H1 (cell line): ENCODE results near the gene CGNL1. TPM values are rescaled to one million over a fixed set of nuclear protein-coding genes. Genes with fewer than 3 reads are reported as not detected.

Source experiments
- CTCF ChIA-PET: fragments of 300-600 bp; sonication (Branson Sonifier 250); formaldehyde crosslinking; loops from one replicate; lab custom pipeline; 2021; ENCODE audit not compliant: partially characterized antibody; lab: Charles Lee
- POLR2A ChIA-PET: fragments of 300-600 bp; sonication (Branson Sonifier 250); formaldehyde crosslinking; loops from one replicate; lab custom pipeline; 2021; ENCODE audit warnings: inconsistent platforms; ENCODE audit not compliant: partially characterized antibody; lab: Charles Lee
- DNase-seq, 2 experiments: peaks; one replicate each; pipeline versions ENCODE4 v3.0.0 to v3.0.0-alpha.2; 2010 to 2022; ENCODE audit warnings: low spot score in 2 of 2, low read depth in 1 of 2, mixed read lengths in 1 of 2
- FAIRE-seq: peaks from 2 replicates; lab custom pipeline; 2011; peaks lifted over from hg19 to GRCh38; lab: Jason Lieb, UNC
- H2AFZ ChIP-seq: 2 replicates; pipeline ENCODE4 v1.8.1; 2012; ENCODE audit warnings: low read length, inconsistent platforms
- H2AK5ac ChIP-seq: 2 replicates; pipeline ENCODE4 v1.6.1; 2013; ENCODE audit warnings: low read depth, low read length
- H2BK120ac ChIP-seq: replicated peaks from 2 replicates; pipeline ENCODE3; 2013; ENCODE audit warnings: low read depth, low read length, inconsistent platforms
- H2BK12ac ChIP-seq: 2 replicates; pipeline ENCODE4 v1.6.1; 2013; ENCODE audit warnings: low read depth, low read length
- H2BK15ac ChIP-seq: 2 replicates; pipeline ENCODE4 v1.6.1; 2013; ENCODE audit warnings: low read length
- H2BK20ac ChIP-seq: 2 replicates; pipeline ENCODE4 v1.6.1; 2013; ENCODE audit warnings: low read length
- H2BK5ac ChIP-seq: 2 replicates; pipeline ENCODE4 v1.6.1; 2013; ENCODE audit warnings: low read depth, low read length
- H3K14ac ChIP-seq: 2 replicates; pipeline ENCODE4 v1.6.1; 2013; ENCODE audit warnings: inconsistent platforms; ENCODE audit not compliant: insufficient read length
- H3K18ac ChIP-seq: 2 replicates; pipeline ENCODE4 v1.6.1; 2013; ENCODE audit warnings: low read length; ENCODE audit errors: extremely low read depth
- H3K23ac ChIP-seq: 2 replicates; pipeline ENCODE4 v1.6.1; 2013; ENCODE audit warnings: inconsistent platforms; ENCODE audit not compliant: insufficient read length
- H3K23me2 ChIP-seq: 2 replicates; pipeline ENCODE4 v1.6.1; 2013; ENCODE audit warnings: low read depth, low read length
- H3K27ac ChIP-seq: 2 replicates; pipeline ENCODE4 v1.6.1; 2011; ENCODE audit warnings: low read depth, low read length, inconsistent platforms
- H3K27me3 ChIP-seq, 4 experiments: replicated peaks in 1 of 4; 1 replicate in 1 of 4; 2 replicates in 3 of 4; pipeline versions ENCODE4 v1.6.1 to v1.8.1; 2011 to 2013; ENCODE audit warnings: low read length in 3 of 4, mild to moderate bottlenecking in 3 of 4, inconsistent platforms in 2 of 4, mixed read lengths in 2 of 4, moderate library complexity in 1 of 4; ENCODE audit not compliant: control insufficient read depth in 3 of 4, insufficient read depth in 3 of 4; ENCODE audit errors: extremely low read depth in 1 of 4
- H3K36me3 ChIP-seq, 4 experiments: 2 replicates each; pipeline versions ENCODE4 v1.6.1 to v1.8.1; 2011 to 2013; ENCODE audit warnings: mild to moderate bottlenecking in 4 of 4, low read length in 3 of 4, moderate library complexity in 2 of 4, control low read depth in 1 of 4, inconsistent platforms in 1 of 4; ENCODE audit not compliant: insufficient read depth in 4 of 4, control insufficient read depth in 2 of 4
- H3K4ac ChIP-seq: replicated peaks from 2 replicates; pipeline ENCODE3; 2013; ENCODE audit warnings: low read length, low read depth, mixed read lengths, inconsistent platforms; ENCODE audit not compliant: insufficient read length
- H3K4me1 ChIP-seq, 4 experiments: replicated peaks in 1 of 4; 1 replicate in 1 of 4; 2 replicates in 3 of 4; pipeline versions ENCODE4 v1.6.1 to v1.8.1; 2011 to 2013; ENCODE audit warnings: low read length in 3 of 4, inconsistent platforms in 2 of 4, mixed read lengths in 1 of 4; ENCODE audit not compliant: insufficient read depth in 4 of 4, control insufficient read depth in 3 of 4
- H3K4me2 ChIP-seq, 2 experiments: 2 replicates each; pipeline versions ENCODE4 v1.6.1 to v1.8.1; 2011 to 2013; ENCODE audit warnings: low read depth in 2 of 2, low read length in 2 of 2, control low read depth in 1 of 2, inconsistent platforms in 1 of 2, mild to moderate bottlenecking in 1 of 2; ENCODE audit not compliant: insufficient read depth in 1 of 2
- H3K4me3 ChIP-seq, 4 experiments: fragments of 200-600, 300-600 bp in 1 of 4; sonication (generic), shearing (Covaris generic), sonication (Bioruptor Twin) in 1 of 4; 2 replicates each; pipeline versions ENCODE4 v1.5.1 to v1.8.1; 2011 to 2016; ENCODE audit warnings: low read length in 4 of 4, low read depth in 3 of 4, control low read depth in 2 of 4, inconsistent platforms in 2 of 4, mild to moderate bottlenecking in 2 of 4, mixed read lengths in 1 of 4, moderate library complexity in 1 of 4; ENCODE audit not compliant: insufficient read depth in 2 of 4; ENCODE audit errors: extremely low read depth in 1 of 4
- H3K56ac ChIP-seq: replicated peaks from 2 replicates; pipeline ENCODE3; 2013; ENCODE audit warnings: low read depth, mild to moderate bottlenecking, mixed read lengths, low read length, inconsistent platforms; ENCODE audit not compliant: insufficient read length
- H3K79me1 ChIP-seq: 2 replicates; pipeline ENCODE4 v1.6.1; 2013; ENCODE audit warnings: low read depth, low read length, control low read depth
- H3K79me2 ChIP-seq, 2 experiments: 2 replicates each; pipeline versions ENCODE4 v1.6.1 to v1.8.1; 2012 to 2013; ENCODE audit warnings: low read length in 2 of 2, mild to moderate bottlenecking in 2 of 2, inconsistent platforms in 1 of 2; ENCODE audit not compliant: insufficient read depth in 2 of 2, control insufficient read depth in 1 of 2
- H3K9ac ChIP-seq, 4 experiments: replicated peaks in 1 of 4; 1 replicate in 1 of 4; 2 replicates in 3 of 4; pipeline versions ENCODE4 v1.6.1 to v1.8.1; 2011 to 2013; ENCODE audit warnings: low read depth in 3 of 4, low read length in 3 of 4, control low read depth in 2 of 4, mild to moderate bottlenecking in 2 of 4, moderate library complexity in 2 of 4, inconsistent platforms in 1 of 4; ENCODE audit errors: extremely low read depth in 1 of 4
- H3K9me3 ChIP-seq, 2 experiments: 2 replicates each; pipeline versions ENCODE4 v1.6.1 to v1.8.1; 2012 to 2013; ENCODE audit warnings: mild to moderate bottlenecking in 2 of 2, moderate library complexity in 2 of 2, control low read depth in 1 of 2, inconsistent platforms in 1 of 2, low read depth in 1 of 2, low read length in 1 of 2, mixed read lengths in 1 of 2; ENCODE audit not compliant: insufficient read depth in 2 of 2
- H4K20me1 ChIP-seq, 2 experiments: replicated peaks in 1 of 2; 2 replicates each; pipeline versions ENCODE3 to v1.8.1; 2011 to 2013; ENCODE audit warnings: inconsistent platforms in 2 of 2, low read length in 2 of 2, mild to moderate bottlenecking in 1 of 2; ENCODE audit not compliant: insufficient read depth in 2 of 2, control insufficient read depth in 1 of 2
- H4K5ac ChIP-seq: 2 replicates; pipeline ENCODE4 v1.6.1; 2013; ENCODE audit warnings: low read length, low read depth, mixed read lengths, inconsistent platforms; ENCODE audit not compliant: insufficient read length
- H4K8ac ChIP-seq: 2 replicates; pipeline ENCODE4 v1.8.0; 2013; ENCODE audit warnings: mild to moderate bottlenecking, moderate library complexity, low read length, inconsistent platforms; ENCODE audit not compliant: insufficient read depth; ENCODE audit errors: extremely low read depth
- H4K91ac ChIP-seq: replicated peaks from 2 replicates; pipeline ENCODE3; 2013; ENCODE audit warnings: low read length, mixed read lengths, inconsistent platforms; ENCODE audit not compliant: insufficient read length
- BRCA1 ChIP-seq: IDR thresholded peaks from 2 replicates; pipeline ENCODE4 v1.6.1; 2012; ENCODE audit warnings: low read depth, low read length, improper control_type of control experiment
- CREB1 ChIP-seq: IDR thresholded peaks from 2 replicates; pipeline ENCODE4 v1.6.1; 2012; ENCODE audit warnings: inconsistent platforms
- FOSL1 ChIP-seq: IDR thresholded peaks from 2 replicates; pipeline ENCODE4 v1.6.1; 2011; ENCODE audit warnings: mild to moderate bottlenecking, low read depth, low read length, moderate library complexity; ENCODE audit not compliant: insufficient read depth
- GTF2F1 ChIP-seq: IDR thresholded peaks from 2 replicates; pipeline ENCODE4 v1.6.1; 2012; ENCODE audit warnings: low read depth, low read length, improper control_type of control experiment, borderline replicate concordance
- HDAC6 ChIP-seq: IDR thresholded peaks from one replicate; pipeline ENCODE4 v1.7.1; 2012; ENCODE audit warnings: low read depth, mild to moderate bottlenecking, inconsistent platforms, low read length, moderate library complexity
- JUN ChIP-seq: IDR thresholded peaks from 2 replicates; pipeline ENCODE4 v1.6.1; 2011; ENCODE audit warnings: low read depth, mild to moderate bottlenecking, improper control_type of control experiment, low read length
- NRF1 ChIP-seq: IDR thresholded peaks from 2 replicates; pipeline ENCODE4 v1.6.1; 2011; ENCODE audit warnings: mild to moderate bottlenecking, low read depth, low read length, improper control_type of control experiment
- SIRT6 ChIP-seq: IDR thresholded peaks from one replicate; pipeline ENCODE4 v1.7.1; 2012; ENCODE audit warnings: low read length, inconsistent platforms
- SP1 ChIP-seq: IDR thresholded peaks from 2 replicates; pipeline ENCODE4 v1.6.1; 2011; ENCODE audit warnings: low read depth, low read length
- SRF ChIP-seq: IDR thresholded peaks from 2 replicates; pipeline ENCODE4 v1.6.1; 2011; ENCODE audit warnings: mild to moderate bottlenecking, low read depth, low read length, moderate library complexity
- TAF1 ChIP-seq: IDR thresholded peaks from 2 replicates; pipeline ENCODE4 v1.6.1; 2011; ENCODE audit warnings: mild to moderate bottlenecking, low read depth, low read length
- TBP ChIP-seq: IDR thresholded peaks from 2 replicates; pipeline ENCODE4 v1.6.1; 2011; ENCODE audit warnings: low read depth, low read length, improper control_type of control experiment
- TCF12 ChIP-seq: IDR thresholded peaks from 2 replicates; pipeline ENCODE4 v1.6.1; 2011; ENCODE audit warnings: low read depth, mild to moderate bottlenecking, low read length
- YY1 ChIP-seq: IDR thresholded peaks from 2 replicates; pipeline ENCODE4 v1.6.1; 2011; ENCODE audit warnings: low read depth, mild to moderate bottlenecking, low read length
- ZNF274 ChIP-seq: IDR thresholded peaks from 2 replicates; pipeline ENCODE4 v1.7.0; 2012; ENCODE audit warnings: low read length, borderline replicate concordance; ENCODE audit errors: extremely low read depth
- WGBS, 2 experiments: shearing (Covaris generic) in 1 of 2; methylation state at CpG; one replicate each; pipeline versions ENCODE4 v1.1.6 to v1.1.7; 2013 to 2015; ENCODE audit warnings: low lambda C conversion rate in 2 of 2, mixed read lengths in 2 of 2, inconsistent platforms in 1 of 2, low coverage in 1 of 2, missing lambda C conversion rate in 1 of 2; ENCODE audit not compliant: insufficient replicate concordance in 2 of 2, insufficient coverage in 1 of 2, insufficient read length in 1 of 2; ENCODE audit errors: extremely low coverage in 1 of 2, missing lambda C conversion rate in 1 of 2; 5-methylcytosine and 5-hydroxymethylcytosine counted together
- polyA plus RNA-seq, 7 experiments: library from polyadenylated mRNA; depleted of rRNA in 3 of 7; stranded (reverse) in 5 of 7; unstranded in 2 of 7; fragments of >200 nt in 5 of 7; fragments of 200-250 nt in 2 of 7; gene quantifications; 1 replicate in 5 of 7; 2 replicates in 1 of 7; 4 replicates in 1 of 7; pipeline versions ENCODE4 v1.2.1 to v1.2.3, GENCODE V29; 2011 to 2013; ENCODE audit warnings: missing spikeins in 2 of 7, mixed read lengths in 2 of 7
- total RNA-seq: library from RNA; stranded (reverse); fragmentation: NEBNext Ultra II Directional; extraction: Animal tissue kit (Norgen Biotek cat#: 25700); gene quantifications from 2 replicates; pipeline ENCODE4 v1.2.1, GENCODE V29; 2021

The CGNL1 gene
- total and polyA plus RNA-seq, 2 of the 8 experiments (the other 6 are each of a cell fraction or from before 2014, with no cell fraction given): 21.8 to 75.6 TPM

DNA sequence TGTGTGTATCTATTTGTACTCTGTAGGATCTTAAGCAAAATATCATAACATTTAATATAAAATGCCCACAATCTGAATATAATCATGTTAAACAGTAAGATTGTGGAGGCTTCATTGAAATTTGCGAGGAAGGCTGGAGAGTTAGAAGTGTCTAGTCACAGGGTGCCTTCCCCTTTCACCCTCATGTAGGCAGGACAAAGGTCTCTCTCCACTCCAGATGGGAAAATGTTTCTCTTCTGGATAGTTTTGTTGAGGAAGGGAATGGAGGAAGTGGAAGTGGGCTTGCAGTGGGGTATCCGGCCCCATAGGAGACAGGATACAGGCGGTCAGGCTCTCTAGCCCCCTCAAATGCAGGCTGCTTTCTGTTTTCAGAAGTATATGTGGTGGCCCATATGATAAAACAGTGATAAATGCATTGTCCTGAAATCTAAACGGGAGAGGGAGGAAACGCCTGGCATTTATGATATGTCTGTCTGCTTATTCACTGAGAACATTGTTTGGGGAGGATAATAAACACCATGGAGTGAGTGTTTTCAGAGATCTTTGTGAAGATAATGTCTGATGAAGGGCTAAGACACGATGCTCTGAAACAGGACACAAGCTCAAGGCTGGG, 202.1 kb downstream of the CGNL1 start:
- FAIRE-seq (no peak), DNase-seq (no peak)
- no peaks in the 10 kb centered on the region; the same call in 1 of the 2 replicates for H3K23me2 ChIP-seq
- H3K9me3 ChIP-seq: no peaks in the 10 kb centered on the region
- no peak overlapping the region for H2BK20ac ChIP-seq
- H3K56ac ChIP-seq: no peak overlapping the region
- H2BK5ac ChIP-seq: no peak overlapping the region
- no peaks in the 10 kb centered on the region for H3K4me1 ChIP-seq
- no peak overlapping the region for H3K14ac ChIP-seq
- H3K36me3 ChIP-seq: no peaks in the 10 kb centered on the region
- H4K5ac ChIP-seq: no peak overlapping the region
- no peak overlapping the region for H2AK5ac ChIP-seq
- no peak overlapping the region for H2BK120ac ChIP-seq
- no peak overlapping the region for H3K4ac ChIP-seq
- CTCF ChIA-PET: interaction anchor here (2.0 to 3.4 kb wide), 2 partner anchors 13 to 17 kb away, joined by 5 to 19 read pairs; partner anchors contain the start of gene MYZAP
- H2BK15ac ChIP-seq: no peak overlapping the region
- no peaks in the 10 kb centered on the region for H4K20me1 ChIP-seq
- H3K23ac ChIP-seq: no peak overlapping the region
- no peak overlapping the region for H3K18ac ChIP-seq
- no peak overlapping the region for H2AFZ ChIP-seq
- H2BK12ac ChIP-seq: no peak overlapping the region
- POLR2A ChIA-PET: no interaction called here
- H4K8ac ChIP-seq: no peak overlapping the region; the same call in 1 of the 2 replicates
- no peaks in the 10 kb centered on the region for H3K79me2 ChIP-seq
- H4K91ac ChIP-seq: no peak overlapping the region
- no peak overlapping the region for H3K9ac ChIP-seq
- no peak overlapping the region for H3K4me2 ChIP-seq
- H3K79me1 ChIP-seq: no peaks in the 10 kb centered on the region
- no peak overlapping the region for H3K4me3 ChIP-seq
- H3K27me3 ChIP-seq: no peaks in the 10 kb centered on the region
- WGBS, 2 experiments: 86% methylated on average over 6 of the region's 6 CpGs; no CpG with 5 or more reads in 1 of the 2 experiments
- no peak overlapping the region for H3K27ac ChIP-seq
- no peak for TF ChIP-seq YY1
- no peak for TF ChIP-seq CREB1
- no peak for TF ChIP-seq GTF2F1
- TF ChIP-seq TCF12: no peak
- TF ChIP-seq BRCA1: no peak
- no peak for TF ChIP-seq SP1
- TF ChIP-seq FOSL1: no peak
- TF ChIP-seq ZNF274: no peak
- TF ChIP-seq HDAC6: no peak
- TF ChIP-seq SRF: no peak
- no peak for TF ChIP-seq TAF1
- TF ChIP-seq NRF1: no peak
- TF ChIP-seq JUN: no peak
- no peak for TF ChIP-seq SIRT6
- TF ChIP-seq TBP: no peak
